Peyer's patch (tissue), 4 donors: Measurements from ENCODE around the gene CAB39L.

Experiments
- POLR2A ChIP-seq, 2 donors: fragments of 450-650 bp; IDR thresholded peaks; one replicate each; pipeline ENCODE4 v1.5.1; 2017; ENCODE audit warnings: antibody characterized with exemption in 2 of 2, mild to moderate bottlenecking in 2 of 2, moderate library complexity in 2 of 2
- TF ChIP-seq, protein P1 (sequence below), 6 experiments: fragments of 450-650 bp in 4 of 6; fragments of 200-600 bp in 2 of 6; sonication (generic) in 1 of 6; IDR thresholded peaks; one replicate each; pipeline ENCODE4 v1.5.1; 2017 to 2019; ENCODE audit warnings: antibody characterized with exemption in 6 of 6, mild to moderate bottlenecking in 3 of 6, moderate library complexity in 1 of 6

DNA sequence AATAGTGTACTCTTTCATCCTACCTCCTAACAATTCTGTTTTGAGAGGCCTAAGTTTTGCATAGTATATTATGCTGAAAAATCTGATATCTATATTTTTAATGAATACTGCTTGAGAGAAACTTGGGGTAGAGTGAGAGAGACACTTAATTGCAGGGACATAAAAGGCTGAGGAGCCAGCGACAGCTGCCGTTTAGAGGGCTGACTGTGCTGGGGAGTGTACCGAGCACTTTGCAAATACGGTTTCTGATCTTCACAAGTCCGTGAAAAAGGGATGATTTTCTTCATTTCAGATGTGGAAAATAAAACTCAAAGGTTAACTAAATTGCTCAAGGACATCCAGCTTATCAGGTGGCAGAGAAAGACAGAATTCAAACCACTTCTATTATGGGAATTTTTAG is 97.4 kb downstream of the CAB39L start:
- TF ChIP-seq, protein P1, sequence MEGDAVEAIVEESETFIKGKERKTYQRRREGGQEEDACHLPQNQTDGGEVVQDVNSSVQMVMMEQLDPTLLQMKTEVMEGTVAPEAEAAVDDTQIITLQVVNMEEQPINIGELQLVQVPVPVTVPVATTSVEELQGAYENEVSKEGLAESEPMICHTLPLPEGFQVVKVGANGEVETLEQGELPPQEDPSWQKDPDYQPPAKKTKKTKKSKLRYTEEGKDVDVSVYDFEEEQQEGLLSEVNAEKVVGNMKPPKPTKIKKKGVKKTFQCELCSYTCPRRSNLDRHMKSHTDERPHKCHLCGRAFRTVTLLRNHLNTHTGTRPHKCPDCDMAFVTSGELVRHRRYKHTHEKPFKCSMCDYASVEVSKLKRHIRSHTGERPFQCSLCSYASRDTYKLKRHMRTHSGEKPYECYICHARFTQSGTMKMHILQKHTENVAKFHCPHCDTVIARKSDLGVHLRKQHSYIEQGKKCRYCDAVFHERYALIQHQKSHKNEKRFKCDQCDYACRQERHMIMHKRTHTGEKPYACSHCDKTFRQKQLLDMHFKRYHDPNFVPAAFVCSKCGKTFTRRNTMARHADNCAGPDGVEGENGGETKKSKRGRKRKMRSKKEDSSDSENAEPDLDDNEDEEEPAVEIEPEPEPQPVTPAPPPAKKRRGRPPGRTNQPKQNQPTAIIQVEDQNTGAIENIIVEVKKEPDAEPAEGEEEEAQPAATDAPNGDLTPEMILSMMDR (IDR thresholded peaks at IDR 0.05), result no peak
- TF ChIP-seq POLR2A (IDR thresholded peaks at IDR 0.05), result no peak
